RPMI7951 (cell line): Measurements from ENCODE around the gene DST. TPM values are rescaled to one million over a fixed set of nuclear protein-coding genes. Genes with fewer than 3 reads are reported as not detected.

Source experiments
- DNase-seq: peaks from one replicate; pipeline ENCODE4 v3.0.0-alpha.2; 2012; ENCODE audit warnings: low read depth
- total RNA-seq: library from RNA; depleted of rRNA; stranded (reverse); fragments of >200 nt; shearing (Covaris generic); gene quantifications from 2 replicates; pipeline ENCODE4 v1.2.3, GENCODE V29; 2014

Gene DST
- total RNA-seq, 1 experiment from 2014 or later: 89.9 TPM

GRCh38 chr6:56435754-56436153 lies 206.9 kb downstream of the DST start:
- no peak for DNase-seq

GRCh38 chr6:56435326-56435725 lies 207.4 kb downstream of the DST start:
- no peak for DNase-seq

- DNase-seq: no peak
These were observed 208.1 kb downstream of the DST start for GRCh38 chr6:56434606-56435005.

- DNase-seq: no peak
These were observed 209.6 kb downstream of the DST start for GRCh38 chr6:56433119-56433518.

GRCh38 chr6:56432194-56432593 lies 210.5 kb downstream of the DST start:
- DNase-seq: no peak

GRCh38 chr6:56430629-56431600 lies 211.8 kb downstream of the DST start:
- no peak for DNase-seq

GRCh38 chr6:56424542-56425083 lies 218.1 kb downstream of the DST start:
- DNase-seq: no peak

GRCh38 chr6:56424064-56424463 lies 218.6 kb downstream of the DST start:
- no peak for DNase-seq

- no peak for DNase-seq
These were observed 222.4 kb downstream of the DST start for GRCh38 chr6:56420296-56420695.

GRCh38 chr6:56419191-56419590 lies 223.5 kb downstream of the DST start:
- no peak for DNase-seq

GRCh38 chr6:56417823-56418222 lies 224.9 kb downstream of the DST start:
- no peak for DNase-seq

GRCh38 chr6:56416247-56416646 lies 226.4 kb downstream of the DST start:
- DNase-seq: no peak

GRCh38 chr6:56408976-56409375 lies 233.7 kb downstream of the DST start:
- no peak for DNase-seq
